Ascending aorta (tissue), 2 donors: Measurements from ENCODE around the gene LAMB3. TPM values are rescaled to one million over a fixed set of nuclear protein-coding genes. Genes with fewer than 3 reads are reported as not detected.

Experiments used
- DNase-seq, 2 donors: peaks; one replicate each; pipeline ENCODE4 v3.0.0-alpha.2; 2019; ENCODE audit warnings: low spot score in 2 of 2
- H3K27ac ChIP-seq, 2 donors: fragments of 200-600 bp; sonication (generic); one replicate each; pipeline ENCODE4 v1.5.1; 2016 to 2017; ENCODE audit warnings: mild to moderate bottlenecking in 1 of 2
- H3K27me3 ChIP-seq: fragments of 200-600 bp; sonication (generic); one replicate; pipeline ENCODE4 v1.5.1; 2017
- H3K36me3 ChIP-seq, 2 donors: fragments of 200-600 bp; sonication (generic); one replicate each; pipeline ENCODE4 v1.5.1; 2016
- H3K4me1 ChIP-seq, 2 donors: fragments of 200-600 bp; sonication (generic); one replicate each; pipeline ENCODE4 v1.5.1; 2016 to 2017; ENCODE audit warnings: mild to moderate bottlenecking in 1 of 2
- H3K4me3 ChIP-seq, 2 donors: fragments of 200-600 bp; sonication (generic); one replicate each; pipeline ENCODE4 v1.5.1; 2016 to 2017; ENCODE audit warnings: mild to moderate bottlenecking in 1 of 2
- H3K9me3 ChIP-seq, 2 donors: fragments of 200-600 bp; sonication (generic); one replicate each; pipeline ENCODE4 v1.5.1; 2016
- intact Hi-C: fragments of 100-400 bp; cut with DNase I; formaldehyde crosslinking; loops from one replicate; pipeline ENCODE4 v1.15.1; 2023
- total RNA-seq: library from RNA; depleted of rRNA; stranded (reverse); fragments of >200 nt; gene quantifications from one replicate; pipeline ENCODE4 v1.1.0, GENCODE V29; 2016
- TF ChIP-seq, protein P1 (sequence below), 3 experiments: fragments of 200-600 bp in 2 of 3; fragments of 450-650 bp in 1 of 3; sonication (generic) in 2 of 3; IDR thresholded peaks; one replicate each; pipeline ENCODE4 v1.5.1; 2016 to 2019; ENCODE audit warnings: antibody characterized with exemption in 3 of 3, mild to moderate bottlenecking in 1 of 3, moderate library complexity in 1 of 3

LAMB3 gene
- total RNA-seq, 1 donor from 2014 or later, result 0.75 TPM

DNA sequence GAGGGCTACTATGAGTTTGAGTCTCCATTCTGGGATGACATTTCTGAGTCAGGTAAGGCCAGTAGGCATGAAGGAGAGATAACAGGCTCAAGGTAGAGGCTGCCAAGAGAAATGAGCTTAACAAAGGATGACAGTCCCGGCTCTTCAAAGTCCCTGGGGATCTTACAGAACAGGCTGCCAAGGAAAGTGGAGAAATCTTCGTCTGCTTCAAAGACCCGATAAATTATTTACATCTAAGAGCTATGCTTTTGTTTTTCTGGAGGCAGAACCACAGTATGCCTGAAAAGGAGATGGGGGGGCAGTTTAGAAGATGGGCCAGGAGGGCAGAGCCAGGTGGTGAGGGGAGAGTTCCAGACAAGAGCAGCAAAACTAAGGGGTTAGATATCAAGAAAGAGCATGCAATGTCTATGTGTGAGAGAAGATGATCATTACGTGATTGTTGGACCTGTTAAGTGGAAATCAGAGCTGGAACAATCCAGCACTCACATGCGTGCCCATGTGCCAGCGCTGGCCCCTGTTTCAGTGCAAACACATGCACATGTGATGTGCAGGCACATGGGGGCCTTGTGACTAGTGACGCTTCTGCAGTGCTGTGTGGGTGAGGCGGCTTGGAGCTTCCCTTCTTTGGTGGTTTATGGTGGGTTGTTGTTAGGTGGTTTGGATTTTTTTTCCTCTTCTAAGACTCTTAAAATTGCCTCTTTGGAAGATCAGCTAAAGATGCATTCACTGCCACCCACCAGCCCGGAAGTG lies 43.0 kb downstream of the LAMB3 start:
- no peak overlapping the region for H3K4me3 ChIP-seq
- no peaks in the 10 kb centered on the region for H3K27me3 ChIP-seq
- no peak overlapping the region for H3K27ac ChIP-seq
- TF ChIP-seq, protein P1, sequence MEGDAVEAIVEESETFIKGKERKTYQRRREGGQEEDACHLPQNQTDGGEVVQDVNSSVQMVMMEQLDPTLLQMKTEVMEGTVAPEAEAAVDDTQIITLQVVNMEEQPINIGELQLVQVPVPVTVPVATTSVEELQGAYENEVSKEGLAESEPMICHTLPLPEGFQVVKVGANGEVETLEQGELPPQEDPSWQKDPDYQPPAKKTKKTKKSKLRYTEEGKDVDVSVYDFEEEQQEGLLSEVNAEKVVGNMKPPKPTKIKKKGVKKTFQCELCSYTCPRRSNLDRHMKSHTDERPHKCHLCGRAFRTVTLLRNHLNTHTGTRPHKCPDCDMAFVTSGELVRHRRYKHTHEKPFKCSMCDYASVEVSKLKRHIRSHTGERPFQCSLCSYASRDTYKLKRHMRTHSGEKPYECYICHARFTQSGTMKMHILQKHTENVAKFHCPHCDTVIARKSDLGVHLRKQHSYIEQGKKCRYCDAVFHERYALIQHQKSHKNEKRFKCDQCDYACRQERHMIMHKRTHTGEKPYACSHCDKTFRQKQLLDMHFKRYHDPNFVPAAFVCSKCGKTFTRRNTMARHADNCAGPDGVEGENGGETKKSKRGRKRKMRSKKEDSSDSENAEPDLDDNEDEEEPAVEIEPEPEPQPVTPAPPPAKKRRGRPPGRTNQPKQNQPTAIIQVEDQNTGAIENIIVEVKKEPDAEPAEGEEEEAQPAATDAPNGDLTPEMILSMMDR (IDR thresholded peaks at IDR 0.05), result no peak
- H3K4me1 ChIP-seq, result no peaks in the 10 kb centered on the region
- intact Hi-C loops, result no loop called here
- no peaks in the 10 kb centered on the region for H3K9me3 ChIP-seq
- no peak for DNase-seq
- H3K36me3 ChIP-seq, result no peaks in the 10 kb centered on the region

DNA sequence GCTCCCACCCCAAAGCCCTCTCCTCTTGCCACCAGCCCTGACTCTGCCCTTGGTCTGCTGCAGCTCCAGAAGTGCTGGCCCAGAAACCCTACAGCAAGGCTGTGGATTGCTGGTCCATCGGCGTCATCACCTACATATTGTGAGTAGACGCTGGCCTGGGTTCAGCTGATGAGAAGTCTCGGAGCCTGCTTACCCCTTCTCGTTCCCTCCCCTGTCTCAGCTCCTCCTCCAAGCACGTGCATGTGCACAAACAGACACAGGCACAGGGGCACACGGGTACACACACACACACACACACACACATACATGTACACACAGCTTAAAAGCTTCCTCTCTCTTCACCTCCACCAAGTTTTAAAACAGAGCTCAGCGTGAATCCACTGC lies 44.4 kb downstream of the LAMB3 start:
- no peaks in the 10 kb centered on the region for H3K9me3 ChIP-seq
- no peak overlapping the region for H3K27ac ChIP-seq
- no peak overlapping the region for H3K4me3 ChIP-seq
- H3K4me1 ChIP-seq, result no peaks in the 10 kb centered on the region
- H3K27me3 ChIP-seq, result no peaks in the 10 kb centered on the region
- no peak for DNase-seq
- TF ChIP-seq, protein P1 (IDR thresholded peaks at IDR 0.05), result no peak
- no peaks in the 10 kb centered on the region for H3K36me3 ChIP-seq
- intact Hi-C loops, result no loop called here

DNA sequence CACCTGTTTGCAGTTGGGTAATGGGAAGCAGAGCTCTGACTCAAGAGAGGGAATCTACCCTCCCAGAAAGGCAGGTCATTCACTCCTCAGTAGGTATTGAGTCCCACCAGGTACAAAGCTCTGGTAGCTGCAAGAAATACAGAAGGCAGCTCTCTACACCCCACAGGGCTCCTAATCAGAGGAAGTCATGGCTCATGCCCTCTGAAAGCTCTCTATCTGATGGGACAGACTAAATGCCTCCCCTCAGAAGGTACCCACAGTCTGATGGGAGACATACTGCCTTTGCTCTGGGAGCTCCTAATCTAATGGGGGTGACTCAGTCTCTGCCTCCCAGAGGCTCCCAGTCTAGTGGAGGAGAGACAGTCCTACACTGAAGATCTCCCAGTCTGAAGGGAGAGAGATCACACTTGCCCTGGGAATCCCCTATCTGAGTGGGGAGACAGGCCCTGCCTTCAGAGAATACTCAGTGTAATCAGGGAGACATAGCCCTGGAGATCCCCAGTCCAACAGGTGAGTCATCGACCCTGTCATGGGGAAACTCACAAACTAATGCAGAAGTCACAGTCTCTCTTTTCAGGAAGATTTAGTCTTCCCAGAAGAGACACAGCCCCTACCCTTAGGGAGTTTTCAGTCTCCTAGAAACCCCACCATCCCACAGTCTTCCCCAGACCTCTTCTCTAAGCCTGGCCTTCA lies 45.0 kb downstream of the LAMB3 start:
- intact Hi-C loops, result no loop called here
- no peaks in the 10 kb centered on the region for H3K9me3 ChIP-seq
- H3K27ac ChIP-seq, result no peak overlapping the region
- DNase-seq, result no peak
- H3K27me3 ChIP-seq, result no peaks in the 10 kb centered on the region
- H3K4me3 ChIP-seq, result no peak overlapping the region
- no peaks in the 10 kb centered on the region for H3K36me3 ChIP-seq
- TF ChIP-seq, protein P1 (IDR thresholded peaks at IDR 0.05), result no peak
- no peaks in the 10 kb centered on the region for H3K4me1 ChIP-seq

DNA sequence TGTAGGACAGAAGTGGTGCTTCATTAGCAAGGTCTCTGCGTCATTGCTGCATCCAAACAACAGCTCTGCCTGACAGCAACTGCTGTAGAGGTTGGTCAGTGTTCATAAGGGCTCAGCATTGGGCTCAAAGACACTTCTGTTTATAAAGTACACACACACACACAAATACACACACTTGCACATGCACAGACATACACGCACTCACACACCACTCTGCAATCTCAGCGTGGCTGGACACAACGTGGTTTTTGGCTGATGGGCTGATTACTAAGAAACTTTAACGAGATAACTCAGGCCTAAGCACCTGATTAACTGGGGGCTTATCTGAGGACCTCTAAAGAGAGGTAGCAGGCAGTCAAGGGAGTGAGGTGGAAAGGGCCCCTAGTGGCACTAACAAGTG lies 48.3 kb downstream of the LAMB3 start:
- Histone ChIP-seq H3K9me3 (no peaks in the 10 kb centered on the region), H3K4me1 (no peaks in the 10 kb centered on the region), H3K4me3 (no peak overlapping the region), H3K27me3 (no peaks in the 10 kb centered on the region), H3K27ac (no peak overlapping the region), H3K36me3 (no peaks in the 10 kb centered on the region)
- intact Hi-C loops, result no loop called here
- DNase-seq, result no peak
- TF ChIP-seq, protein P1 (IDR thresholded peaks at IDR 0.05), result no peak

DNA sequence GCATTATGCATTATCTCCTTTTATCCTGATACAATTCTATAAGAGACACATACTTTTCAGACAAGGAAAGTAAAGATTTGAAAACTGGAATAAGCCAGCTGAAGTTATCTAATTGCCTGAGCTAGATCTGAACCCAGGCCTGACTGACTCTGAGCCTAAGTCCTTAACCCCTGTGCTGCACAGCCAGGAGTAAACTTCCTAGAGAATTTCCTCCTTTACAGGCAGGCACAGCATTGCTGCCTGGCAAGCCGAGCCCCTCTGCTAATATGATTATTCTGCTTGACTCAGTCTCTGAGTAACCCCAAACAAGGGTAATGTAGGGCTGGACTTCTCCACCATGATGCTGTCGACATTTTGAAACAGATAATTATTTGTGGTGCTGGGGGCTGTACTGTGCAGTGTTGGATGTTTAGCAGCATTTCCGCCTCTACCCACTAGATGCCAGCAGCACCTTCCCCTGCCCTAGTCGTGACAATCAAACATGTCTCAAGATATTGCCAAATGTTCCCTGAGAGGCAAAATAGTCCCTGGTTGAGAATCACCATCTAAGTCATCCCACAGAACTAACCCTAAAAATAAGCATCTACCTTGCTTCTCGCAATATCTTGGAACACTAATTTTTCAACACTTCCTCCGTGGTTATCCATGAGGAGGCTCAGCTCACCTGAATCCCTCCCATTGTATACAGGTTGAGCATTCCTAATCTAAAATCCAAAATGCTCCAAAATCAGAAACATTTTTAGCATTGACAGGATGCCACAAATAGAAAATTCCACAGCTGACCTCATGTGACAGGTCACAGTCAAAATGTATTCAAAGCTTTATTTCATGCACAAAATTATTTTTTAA lies 50.2 kb downstream of the LAMB3 start:
- H3K9me3 ChIP-seq, result no peaks in the 10 kb centered on the region
- intact Hi-C loops, result loop anchor here (1.0 kb wide), 1 partner anchor 90 kb away; no protein-coding TSS in a partner anchor

More for the DNA sequence above, 50.2 kb downstream of the LAMB3 start:
- TF ChIP-seq, protein P1 (IDR thresholded peaks at IDR 0.05), result peak; percentile 26 to 54 (median 34)
- DNase-seq, result no peak
- Histone ChIP-seq H3K27me3 (no peaks in the 10 kb centered on the region), H3K27ac (no peak overlapping the region), H3K4me3 (no peak overlapping the region), H3K36me3 (no peaks in the 10 kb centered on the region), H3K4me1 (no peaks in the 10 kb centered on the region)
